ENCODE data around the gene OLFML2A. TPM values are rescaled to one million over a fixed set of nuclear protein-coding genes. Genes with fewer than 3 reads are reported as not detected.

Gene OLFML2A
- total RNA-seq, 6 donors from 2014 or later = 4.2 to 35.6 (median 12.2) TPM

DNA sequence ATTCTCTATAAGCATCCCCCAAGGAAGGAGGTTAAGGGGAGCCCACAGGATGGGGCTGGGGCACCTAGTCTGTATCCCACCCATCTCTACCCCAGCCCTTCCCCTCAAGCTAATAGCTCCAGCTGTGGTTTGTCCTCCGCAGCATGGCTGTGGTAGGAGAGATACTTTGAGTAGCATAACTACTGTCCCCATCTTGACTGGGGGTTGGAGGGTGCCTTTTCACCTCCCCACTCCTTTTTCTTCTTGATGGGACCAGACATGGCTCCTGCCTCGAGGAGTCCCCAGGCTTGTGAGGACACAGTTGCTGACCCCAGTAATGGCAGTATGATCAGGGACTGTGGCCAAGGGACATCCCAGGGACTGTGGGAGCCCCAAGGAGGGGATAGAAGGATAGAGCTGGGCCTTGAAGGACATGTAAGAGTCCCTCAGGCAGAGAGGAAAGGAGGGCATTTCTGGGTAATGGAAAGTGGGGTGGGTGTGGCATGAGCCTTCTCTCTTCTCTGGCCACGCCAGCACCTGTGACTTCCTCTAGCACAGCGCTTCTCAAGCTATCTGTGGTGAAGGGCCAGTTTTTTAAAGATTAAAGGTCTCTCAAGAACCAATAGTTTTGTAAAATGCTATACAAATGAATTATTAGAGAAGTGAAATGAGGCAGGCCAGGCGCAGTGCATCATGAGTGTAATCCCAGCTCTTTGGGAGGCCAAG is 14.0 kb downstream of the OLFML2A start:
- Histone ChIP-seq H3K36me3 (peaks cover 0 to 4% (median 0%) of the 10 kb centered on the region in 4 donors), H3K4me1 (peaks cover 12 to 38% (median 15%) of the 10 kb centered on the region in 4 donors), H3K27me3 (no peaks in the 10 kb centered on the region), H3K4me3 (no peak overlapping the region), H3K9me3 (no peaks in the 10 kb centered on the region), H3K27ac (peak overlapping the region in 2 of 4 donors; percentile 40 to 85)
- 90 to 91% methylated on average over 5 of the region's 5 CpGs for WGBS, 2 donors
- TF ChIP-seq EP300 (IDR thresholded peaks at IDR 0.05) (no peak), POLR2A (IDR thresholded peaks at IDR 0.05) (no peak), POLR2AphosphoS5 (IDR thresholded peaks at IDR 0.05) (no peak)
- TF ChIP-seq, protein P1, sequence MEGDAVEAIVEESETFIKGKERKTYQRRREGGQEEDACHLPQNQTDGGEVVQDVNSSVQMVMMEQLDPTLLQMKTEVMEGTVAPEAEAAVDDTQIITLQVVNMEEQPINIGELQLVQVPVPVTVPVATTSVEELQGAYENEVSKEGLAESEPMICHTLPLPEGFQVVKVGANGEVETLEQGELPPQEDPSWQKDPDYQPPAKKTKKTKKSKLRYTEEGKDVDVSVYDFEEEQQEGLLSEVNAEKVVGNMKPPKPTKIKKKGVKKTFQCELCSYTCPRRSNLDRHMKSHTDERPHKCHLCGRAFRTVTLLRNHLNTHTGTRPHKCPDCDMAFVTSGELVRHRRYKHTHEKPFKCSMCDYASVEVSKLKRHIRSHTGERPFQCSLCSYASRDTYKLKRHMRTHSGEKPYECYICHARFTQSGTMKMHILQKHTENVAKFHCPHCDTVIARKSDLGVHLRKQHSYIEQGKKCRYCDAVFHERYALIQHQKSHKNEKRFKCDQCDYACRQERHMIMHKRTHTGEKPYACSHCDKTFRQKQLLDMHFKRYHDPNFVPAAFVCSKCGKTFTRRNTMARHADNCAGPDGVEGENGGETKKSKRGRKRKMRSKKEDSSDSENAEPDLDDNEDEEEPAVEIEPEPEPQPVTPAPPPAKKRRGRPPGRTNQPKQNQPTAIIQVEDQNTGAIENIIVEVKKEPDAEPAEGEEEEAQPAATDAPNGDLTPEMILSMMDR (IDR thresholded peaks at IDR 0.05) = no peak
- DNase-seq = no peak
- no peak for ATAC-seq (ENCODE audit: low FRiP score in 2 of 2)

DNA sequence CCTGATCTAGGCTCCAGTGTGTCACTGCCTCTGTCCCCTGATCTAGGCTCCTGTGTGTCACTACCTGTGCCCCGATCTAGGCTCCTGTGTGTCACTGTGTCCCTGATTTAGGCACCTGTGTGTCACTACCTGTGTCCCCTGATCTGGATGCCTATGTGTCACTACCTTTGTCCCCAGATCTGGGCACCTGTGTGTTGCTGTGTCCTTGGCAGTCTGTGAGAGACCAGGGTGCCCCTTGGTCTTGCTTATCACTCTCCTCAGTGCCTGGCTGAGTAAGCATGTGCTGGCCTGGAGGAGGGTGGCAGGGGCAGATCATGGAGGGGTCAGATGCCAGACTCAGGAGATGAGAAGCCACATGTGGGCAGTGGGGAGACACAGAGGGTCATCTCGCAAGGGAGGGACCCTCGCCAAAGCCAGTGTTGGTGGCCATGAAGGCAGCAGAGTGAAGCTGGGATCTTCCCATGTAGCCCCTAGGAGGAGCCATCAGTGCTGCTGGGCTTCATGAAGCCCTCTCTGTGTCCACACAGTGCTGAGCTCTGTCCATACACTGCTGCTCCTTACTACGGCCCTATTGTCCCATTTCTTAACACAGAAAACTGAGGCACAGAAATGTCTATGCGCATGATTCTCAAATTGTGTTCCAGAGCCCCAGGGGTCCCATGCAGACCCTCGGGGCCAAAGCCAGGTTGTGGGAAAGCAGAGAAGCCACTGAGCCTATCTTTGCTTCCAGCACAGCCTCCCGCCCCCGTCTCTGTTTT is 15.5 kb downstream of the OLFML2A start:
- peaks cover 0 to 3% (median 0%) of the 10 kb centered on the region in 4 donors for H3K36me3 ChIP-seq
- H3K9me3 ChIP-seq = no peaks in the 10 kb centered on the region
- DNase-seq (no peak), ATAC-seq (ENCODE audit: low FRiP score in 2 of 2) (no peak)
- WGBS, 2 donors = 75 to 76% methylated on average over 4 to 8 of the region's 8 CpGs
- H3K4me1 ChIP-seq = peaks cover 23 to 48% (median 26%) of the 10 kb centered on the region in 4 donors
- H3K27me3 ChIP-seq = no peaks in the 10 kb centered on the region
- no peak for TF ChIP-seq POLR2A (IDR thresholded peaks at IDR 0.05)
- TF ChIP-seq POLR2AphosphoS5 (IDR thresholded peaks at IDR 0.05) = no peak
- TF ChIP-seq, protein P1 (IDR thresholded peaks at IDR 0.05) = no peak
- no peak for TF ChIP-seq EP300 (IDR thresholded peaks at IDR 0.05)
- no peak overlapping the region for H3K4me3 ChIP-seq
- H3K27ac ChIP-seq = peak overlapping the region; percentile 2 to 85 (median 67)

DNA sequence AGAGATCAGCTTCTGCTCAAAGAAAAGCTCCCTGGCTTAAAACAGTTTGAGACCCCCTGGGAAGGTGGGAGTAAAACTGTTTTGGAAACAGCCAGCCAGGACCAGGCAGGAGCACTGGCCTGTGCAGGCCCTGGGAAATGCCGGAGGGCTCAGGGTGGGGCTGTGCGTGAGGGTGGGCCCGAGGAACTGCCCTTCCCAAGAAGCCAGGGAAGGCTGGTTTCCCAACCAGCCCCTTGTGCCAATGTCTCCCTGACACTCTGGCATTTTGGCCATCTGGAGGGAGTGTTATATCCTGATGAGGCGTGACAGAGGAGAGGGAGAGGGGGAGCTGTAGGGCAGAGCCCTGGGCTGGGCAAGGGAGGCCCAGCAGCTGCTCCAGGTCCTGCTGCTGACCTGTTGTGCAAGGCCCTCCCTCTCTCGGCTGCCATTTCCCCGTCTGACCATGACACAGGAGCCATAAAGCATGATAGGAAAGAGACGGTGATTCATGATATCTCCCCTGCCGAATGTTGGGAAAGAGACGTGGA is 16.1 kb downstream of the OLFML2A start:
- peak overlapping the region; percentile 2 to 85 (median 67) for H3K27ac ChIP-seq
- peak; percentile 14 to 62 for ATAC-seq (ENCODE audit: low FRiP score in 2 of 2)
- 63 to 73% methylated on average over 7 to 9 of the region's 9 CpGs for WGBS, 2 donors
- H3K4me1 ChIP-seq = peaks cover 26 to 55% (median 28%) of the 10 kb centered on the region in 4 donors
- DNase-seq = peak in 1 of 2 donors; percentile 35
- no peak overlapping the region for H3K4me3 ChIP-seq
- no peaks in the 10 kb centered on the region for H3K9me3 ChIP-seq
- TF ChIP-seq EP300 (IDR thresholded peaks at IDR 0.05) (no peak), POLR2A (IDR thresholded peaks at IDR 0.05) (no peak), POLR2AphosphoS5 (IDR thresholded peaks at IDR 0.05) (peak; percentile 32 to 73)
- TF ChIP-seq, protein P1 (IDR thresholded peaks at IDR 0.05) = no peak
- H3K27me3 ChIP-seq = no peaks in the 10 kb centered on the region
- no peaks in the 10 kb centered on the region for H3K36me3 ChIP-seq

DNA sequence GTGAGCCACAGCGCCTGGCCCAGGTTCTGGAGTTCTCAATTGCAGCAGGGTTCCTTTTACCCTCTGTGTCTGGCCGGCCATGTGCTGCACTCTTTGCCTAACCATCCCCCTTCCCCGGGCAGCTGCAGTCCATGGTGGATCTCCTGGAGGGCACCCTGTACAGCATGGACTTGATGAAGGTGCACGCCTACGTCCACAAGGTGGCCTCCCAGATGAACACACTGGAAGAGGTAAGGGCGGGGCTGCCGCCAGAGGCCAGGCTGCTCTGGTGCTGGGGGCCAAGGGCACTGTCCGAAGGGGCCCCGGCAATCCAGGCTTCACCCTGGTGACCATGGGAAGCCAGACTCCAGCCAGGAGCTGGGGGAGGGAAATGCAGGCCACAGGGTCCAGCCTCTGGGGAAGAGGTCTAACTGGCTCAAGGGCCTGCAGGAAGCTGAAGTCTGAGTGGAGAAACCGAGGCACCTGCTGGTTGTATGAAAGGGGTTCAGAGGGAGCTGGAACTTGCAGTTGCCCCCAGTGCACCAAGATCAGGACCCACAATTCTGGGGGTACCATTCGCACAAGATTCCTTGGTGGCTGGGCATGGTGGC is 18.1 kb downstream of the OLFML2A start:
- peaks cover 32 to 72% (median 36%) of the 10 kb centered on the region in 4 donors for H3K4me1 ChIP-seq
- H3K27ac ChIP-seq = peak overlapping the region in 3 of 4 donors; percentile 48 to 85 (median 73)
- no peak overlapping the region for H3K4me3 ChIP-seq
- no peak for TF ChIP-seq EP300 (IDR thresholded peaks at IDR 0.05)
- TF ChIP-seq, protein P1 (IDR thresholded peaks at IDR 0.05) = no peak
- no peak for TF ChIP-seq POLR2A (IDR thresholded peaks at IDR 0.05)
- TF ChIP-seq POLR2AphosphoS5 (IDR thresholded peaks at IDR 0.05) = no peak
- 72 to 86% methylated on average over 9 to 11 of the region's 11 CpGs for WGBS, 2 donors
- peak in 1 of 2 donors; percentile 55 for DNase-seq
- no peak for ATAC-seq (ENCODE audit: low FRiP score in 2 of 2)
- no peaks in the 10 kb centered on the region for H3K9me3 ChIP-seq
- H3K27me3 ChIP-seq = no peaks in the 10 kb centered on the region
- H3K36me3 ChIP-seq = no peaks in the 10 kb centered on the region

Data from upper lobe of left lung (tissue), 6 donors.